Ramos (cell line): Measurements from ENCODE around the gene STUM.

Experiments
- in situ Hi-C: fragments of 300-500 bp; cut with MboI; formaldehyde crosslinking; loops from one replicate; pipeline ENCODE4 v1.14.3; 2022; ENCODE audit warnings: low sequenced_read_pairs; ENCODE audit not compliant: unreplicated experiment

STUM gene

GRCh38 chr1:226646870-226647449 is 98.4 kb downstream of the STUM start:
- in situ Hi-C loops: no loop called here

GRCh38 chr1:226647719-226648118 is 99.2 kb downstream of the STUM start:
- in situ Hi-C loops: no loop called here

GRCh38 chr1:226648421-226648820 is 99.9 kb downstream of the STUM start:
- in situ Hi-C loops: no loop called here

- in situ Hi-C loops: no loop called here
Measured at GRCh38 chr1:226649244-226649643, 100.7 kb downstream of the STUM start.

- in situ Hi-C loops: no loop called here
Measured at GRCh38 chr1:226649780-226650179, 101.2 kb downstream of the STUM start.

- in situ Hi-C loops: no loop called here
Measured at GRCh38 chr1:226650236-226650841, 101.8 kb downstream of the STUM start.

GRCh38 chr1:226651041-226651731 is 102.6 kb downstream of the STUM start:
- in situ Hi-C loops: no loop called here

- in situ Hi-C loops: no loop called here
Measured at GRCh38 chr1:226651732-226652105, 103.2 kb downstream of the STUM start.

GRCh38 chr1:226652613-226653012 is 104.0 kb downstream of the STUM start:
- in situ Hi-C loops: no loop called here

- in situ Hi-C loops: no loop called here
Measured at GRCh38 chr1:226653311-226653921, 104.9 kb downstream of the STUM start.

- in situ Hi-C loops: no loop called here
Measured at GRCh38 chr1:226654046-226654667, 105.6 kb downstream of the STUM start.

GRCh38 chr1:226654668-226655055 is 106.1 kb downstream of the STUM start:
- in situ Hi-C loops: no loop called here

GRCh38 chr1:226655251-226656163 is 106.9 kb downstream of the STUM start:
- in situ Hi-C loops: no loop called here

- in situ Hi-C loops: no loop called here
Measured at GRCh38 chr1:226656201-226656600, 107.6 kb downstream of the STUM start.

- in situ Hi-C loops: no loop called here
Measured at GRCh38 chr1:226656601-226657277, 108.2 kb downstream of the STUM start.

- in situ Hi-C loops: no loop called here
Measured at GRCh38 chr1:226657895-226658545, 109.5 kb downstream of the STUM start.

GRCh38 chr1:226658546-226659125 is 110.1 kb downstream of the STUM start:
- in situ Hi-C loops: no loop called here
